Measurements from ENCODE around the gene DNAJC6. TPM values are rescaled to one million over a fixed set of nuclear protein-coding genes. Genes with fewer than 3 reads are reported as not detected.

DNAJC6 gene
- total RNA-seq, 1 donor from 2014 or later = 21.9 TPM

- Histone ChIP-seq H3K27ac (no peak overlapping the region), H3K9me3 (ENCODE audit: low read depth) (peaks cover 6% of the 10 kb centered on the region), H3K4me3 (no peak overlapping the region), H3K4me2 (no peak overlapping the region), H3K4me1 (no peaks in the 10 kb centered on the region), H3K79me2 (ENCODE audit: low read depth) (no peaks in the 10 kb centered on the region), H3K9ac (no peak overlapping the region), H3F3A (ENCODE audit: low read depth) (peaks cover 4% of the 10 kb centered on the region), H3K27me3 (no peaks in the 10 kb centered on the region), H3K36me3 (no peaks in the 10 kb centered on the region), H4K20me1 (ENCODE audit: low read depth) (no peaks in the 10 kb centered on the region), H2AFZ (replicated peaks) (no peak overlapping the region)
- H3K27ac Mint-ChIP-seq = no peak overlapping the region
- no peak overlapping the region for H3K4me3 Mint-ChIP-seq
- TF ChIP-seq CTCF (IDR thresholded peaks at IDR 0.05) (no peak), EZH2 (IDR thresholded peaks at IDR 0.05) (no peak), EZH2phosphoT487 (IDR thresholded peaks at IDR 0.05) (no peak)
- H3K27me3 Mint-ChIP-seq (ENCODE audit: insufficient read depth, low read depth) = peaks cover 2% of the 10 kb centered on the region
- H3K9me3 Mint-ChIP-seq = peaks cover 11% of the 10 kb centered on the region
- H3K4me1 Mint-ChIP-seq = peaks cover 3% of the 10 kb centered on the region
- H3K36me3 Mint-ChIP-seq = peaks cover 6% of the 10 kb centered on the region
- no peak for DNase-seq (ENCODE audit: low spot score)
These were observed 147.1 kb downstream of the DNAJC6 start for GRCh38 chr1:65456481-65456880.

GRCh38 chr1:65457868-65458267 is 148.5 kb downstream of the DNAJC6 start:
- H3K36me3 Mint-ChIP-seq = peaks cover 6% of the 10 kb centered on the region
- H3K27me3 Mint-ChIP-seq (ENCODE audit: insufficient read depth, low read depth) = peaks cover 2% of the 10 kb centered on the region
- Histone ChIP-seq H3F3A (ENCODE audit: low read depth) (peaks cover 4% of the 10 kb centered on the region), H3K9ac (no peak overlapping the region), H4K20me1 (ENCODE audit: low read depth) (no peaks in the 10 kb centered on the region), H3K27me3 (no peaks in the 10 kb centered on the region), H3K4me1 (no peaks in the 10 kb centered on the region), H3K4me3 (no peak overlapping the region), H3K4me2 (no peak overlapping the region), H3K27ac (no peak overlapping the region), H3K9me3 (ENCODE audit: low read depth) (peaks cover 6% of the 10 kb centered on the region), H2AFZ (replicated peaks) (no peak overlapping the region), H3K79me2 (ENCODE audit: low read depth) (no peaks in the 10 kb centered on the region), H3K36me3 (no peaks in the 10 kb centered on the region)
- no peak overlapping the region for H3K4me3 Mint-ChIP-seq
- no peak overlapping the region for H3K27ac Mint-ChIP-seq
- H3K4me1 Mint-ChIP-seq = peaks cover 3% of the 10 kb centered on the region
- no peak for DNase-seq (ENCODE audit: low spot score)
- peaks cover 11% of the 10 kb centered on the region for H3K9me3 Mint-ChIP-seq
- TF ChIP-seq EZH2phosphoT487 (IDR thresholded peaks at IDR 0.05) = no peak

DNA sequence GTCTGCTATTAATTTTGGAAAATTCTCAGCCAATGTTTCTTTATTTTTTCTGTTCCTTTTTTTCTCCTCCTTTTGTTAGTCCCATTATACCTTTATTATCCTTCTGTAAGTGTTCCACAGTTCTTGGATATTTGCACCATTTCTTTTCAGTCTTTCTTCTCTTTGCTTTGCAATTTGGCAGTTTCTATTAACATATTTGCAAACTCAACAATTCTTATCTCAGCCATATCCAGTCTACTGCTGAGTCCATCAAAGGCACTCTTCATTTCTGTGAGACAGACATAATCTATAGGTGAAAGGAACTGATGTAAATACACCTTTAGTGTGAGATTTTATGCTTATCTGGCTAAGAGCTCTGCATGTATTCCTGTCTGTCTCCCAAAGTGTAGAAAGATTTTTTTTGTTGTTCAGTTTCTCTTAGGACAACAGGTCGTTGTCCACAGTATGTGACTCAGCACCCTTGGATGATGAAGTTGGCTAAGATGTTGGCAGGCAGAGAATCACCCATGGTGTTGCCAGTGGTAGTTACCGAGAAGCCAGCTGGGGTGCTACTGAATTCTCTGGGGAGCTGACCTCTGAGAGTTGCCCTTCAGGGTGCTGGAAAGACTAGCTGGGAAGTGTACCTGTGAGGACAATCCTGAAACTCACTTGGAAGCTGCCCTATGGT is 149.5 kb downstream of the DNAJC6 start:
- no peaks in the 10 kb centered on the region for H3K79me2 ChIP-seq (ENCODE audit: low read depth)
- H3K27ac ChIP-seq = no peak overlapping the region
- no peak for DNase-seq (ENCODE audit: low spot score)
- H3K4me1 ChIP-seq = no peaks in the 10 kb centered on the region
- peaks cover 3% of the 10 kb centered on the region for H3K4me1 Mint-ChIP-seq
- H3F3A ChIP-seq (ENCODE audit: low read depth) = peaks cover 4% of the 10 kb centered on the region
- H3K27ac Mint-ChIP-seq = no peak overlapping the region
- H3K27me3 ChIP-seq = no peaks in the 10 kb centered on the region
- no peak overlapping the region for H3K4me3 Mint-ChIP-seq
- no peaks in the 10 kb centered on the region for H4K20me1 ChIP-seq (ENCODE audit: low read depth)
- peaks cover 6% of the 10 kb centered on the region for H3K36me3 Mint-ChIP-seq
- H3K4me3 ChIP-seq = no peak overlapping the region
- H3K4me2 ChIP-seq = no peak overlapping the region
- H3K9me3 Mint-ChIP-seq = peaks cover 16% of the 10 kb centered on the region
- no peak for TF ChIP-seq CTCF (IDR thresholded peaks at IDR 0.05)
- TF ChIP-seq EZH2 (IDR thresholded peaks at IDR 0.05) = no peak
- TF ChIP-seq EZH2phosphoT487 (IDR thresholded peaks at IDR 0.05) = no peak
- no peak overlapping the region for H2AFZ ChIP-seq (replicated peaks)
- peaks cover 2% of the 10 kb centered on the region for H3K27me3 Mint-ChIP-seq (ENCODE audit: insufficient read depth, low read depth)
- no peaks in the 10 kb centered on the region for H3K36me3 ChIP-seq
- H3K9me3 ChIP-seq (ENCODE audit: low read depth) = peaks cover 6% of the 10 kb centered on the region
- H3K9ac ChIP-seq = no peak overlapping the region

GRCh38 chr1:65459397-65459768 is 150.0 kb downstream of the DNAJC6 start:
- TF ChIP-seq EZH2 (IDR thresholded peaks at IDR 0.05) (no peak), CTCF (IDR thresholded peaks at IDR 0.05) (peak; percentile 60), EZH2phosphoT487 (IDR thresholded peaks at IDR 0.05) (no peak)
- H3K27ac Mint-ChIP-seq = no peak overlapping the region

More at GRCh38 chr1:65459397-65459768, 150.0 kb downstream of the DNAJC6 start:
- Mint-ChIP-seq H3K4me3 (no peak overlapping the region), H3K36me3 (peaks cover 6% of the 10 kb centered on the region), H3K27me3 (ENCODE audit: insufficient read depth, low read depth) (peaks cover 2% of the 10 kb centered on the region), H3K4me1 (peaks cover 3% of the 10 kb centered on the region), H3K9me3 (peaks cover 16% of the 10 kb centered on the region)
- Histone ChIP-seq H2AFZ (replicated peaks) (no peak overlapping the region), H3K4me2 (no peak overlapping the region), H3K27me3 (no peaks in the 10 kb centered on the region), H3K79me2 (ENCODE audit: low read depth) (no peaks in the 10 kb centered on the region), H3K27ac (no peak overlapping the region), H3F3A (ENCODE audit: low read depth) (peaks cover 4% of the 10 kb centered on the region), H4K20me1 (ENCODE audit: low read depth) (no peaks in the 10 kb centered on the region), H3K4me1 (no peaks in the 10 kb centered on the region), H3K9ac (no peak overlapping the region), H3K9me3 (ENCODE audit: low read depth) (peaks cover 6% of the 10 kb centered on the region), H3K36me3 (no peaks in the 10 kb centered on the region), H3K4me3 (no peak overlapping the region)
- DNase-seq (ENCODE audit: low spot score) = peak; percentile 41

Data from neural progenitor cell (in vitro differentiated cells).